ENCODE results near the gene FBXO9. TPM values are rescaled to one million over a fixed set of nuclear protein-coding genes. Genes with fewer than 3 reads are reported as not detected.

The FBXO9 gene
- total RNA-seq, 1 experiment from 2014 or later: 68.4 TPM

DNA sequence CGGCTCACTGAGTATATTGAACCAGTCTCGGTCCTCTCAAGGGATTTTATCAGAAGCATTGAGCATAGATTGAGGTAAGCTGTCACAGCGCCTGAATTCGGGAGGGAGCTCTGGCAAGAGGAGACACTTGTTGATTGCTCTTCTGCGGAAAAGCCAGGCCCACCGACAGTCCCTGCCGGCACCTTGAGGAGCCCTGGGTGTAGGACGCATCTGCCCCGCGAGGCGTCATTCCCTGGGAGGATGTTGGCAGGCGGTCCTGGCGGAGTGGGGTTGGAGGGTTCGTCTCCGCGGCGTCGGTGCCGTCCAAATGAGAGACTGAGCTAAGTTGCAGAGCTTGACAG is 843 bp downstream of the FBXO9 start:
- H3K27ac Mint-ChIP-seq: no peak overlapping the region
- Histone ChIP-seq H3K9ac (ENCODE audit: extremely low read depth, insufficient read length, low read length) (peak overlapping the region; percentile 6), H2AK5ac (ENCODE audit: insufficient read length, low read length) (no peak overlapping the region), H3K4ac (ENCODE audit: low read depth, low read length) (no peak overlapping the region), H2BK12ac (ENCODE audit: insufficient read length, low read depth, low read length) (no peak overlapping the region), H3K9me3 (ENCODE audit: control insufficient read depth, low read depth, low read length) (no peaks in the 10 kb centered on the region), H4K91ac (ENCODE audit: insufficient read length, low read depth, low read length) (no peak overlapping the region), H2BK15ac (ENCODE audit: low read depth, low read length) (no peak overlapping the region), H3K27ac (ENCODE audit: insufficient read length, low read depth, low read length) (no peak overlapping the region), H3K14ac (ENCODE audit: insufficient read depth, low read length) (no peak overlapping the region; the same call in 1 of the 2 replicates), H3K18ac (ENCODE audit: insufficient read length, low read depth, low read length) (no peak overlapping the region), H3K27me3 (ENCODE audit: insufficient read depth, low read length) (no peaks in the 10 kb centered on the region), H4K5ac (ENCODE audit: insufficient read length, low read depth, low read length) (no peak overlapping the region), H3K4me2 (ENCODE audit: insufficient read depth, insufficient read length, low read length) (peak overlapping the region; percentile 71), H4K8ac (replicated peaks; ENCODE audit: insufficient read length, low read depth, low read length) (no peak overlapping the region), H3K79me1 (ENCODE audit: insufficient read depth, low read depth, low read length, poor library complexity, severe bottlenecking) (no peaks in the 10 kb centered on the region), H3K79me2 (ENCODE audit: insufficient read depth, low read length) (no peaks in the 10 kb centered on the region; the same call in 1 of the 2 replicates), H3K4me1 (ENCODE audit: insufficient read depth, low read length) (no peaks in the 10 kb centered on the region), H2BK5ac (ENCODE audit: insufficient read length, low read length) (no peak overlapping the region), H3K23ac (ENCODE audit: insufficient read length, low read depth, low read length) (no peak overlapping the region), H2BK120ac (ENCODE audit: low read depth, low read length, poor library complexity, severe bottlenecking) (no peak overlapping the region), H4K20me1 (ENCODE audit: control insufficient read depth, insufficient read depth, insufficient read length) (no peaks in the 10 kb centered on the region), H3T11ph (ENCODE audit: low read length) (no peak overlapping the region), H2BK20ac (ENCODE audit: low read depth, low read length, poor library complexity, severe bottlenecking) (no peak overlapping the region), H3K23me2 (ENCODE audit: insufficient read length, low read depth, low read length, poor library complexity, severe bottlenecking) (peaks cover 6% of the 10 kb centered on the region), H3K56ac (ENCODE audit: insufficient read length, low read depth, low read length) (no peak overlapping the region), H2AFZ (ENCODE audit: low read length) (no peak overlapping the region)
- peaks cover 15 to 17% of the 10 kb centered on the region in 2 experiments for H3K4me1 Mint-ChIP-seq
- no peaks in the 10 kb centered on the region; the same call in 1 of the 2 replicates for H3K27me3 Mint-ChIP-seq (ENCODE audit: low read depth)
- H3K9me3 Mint-ChIP-seq: no peaks in the 10 kb centered on the region
- TF ChIP-seq, protein P1, sequence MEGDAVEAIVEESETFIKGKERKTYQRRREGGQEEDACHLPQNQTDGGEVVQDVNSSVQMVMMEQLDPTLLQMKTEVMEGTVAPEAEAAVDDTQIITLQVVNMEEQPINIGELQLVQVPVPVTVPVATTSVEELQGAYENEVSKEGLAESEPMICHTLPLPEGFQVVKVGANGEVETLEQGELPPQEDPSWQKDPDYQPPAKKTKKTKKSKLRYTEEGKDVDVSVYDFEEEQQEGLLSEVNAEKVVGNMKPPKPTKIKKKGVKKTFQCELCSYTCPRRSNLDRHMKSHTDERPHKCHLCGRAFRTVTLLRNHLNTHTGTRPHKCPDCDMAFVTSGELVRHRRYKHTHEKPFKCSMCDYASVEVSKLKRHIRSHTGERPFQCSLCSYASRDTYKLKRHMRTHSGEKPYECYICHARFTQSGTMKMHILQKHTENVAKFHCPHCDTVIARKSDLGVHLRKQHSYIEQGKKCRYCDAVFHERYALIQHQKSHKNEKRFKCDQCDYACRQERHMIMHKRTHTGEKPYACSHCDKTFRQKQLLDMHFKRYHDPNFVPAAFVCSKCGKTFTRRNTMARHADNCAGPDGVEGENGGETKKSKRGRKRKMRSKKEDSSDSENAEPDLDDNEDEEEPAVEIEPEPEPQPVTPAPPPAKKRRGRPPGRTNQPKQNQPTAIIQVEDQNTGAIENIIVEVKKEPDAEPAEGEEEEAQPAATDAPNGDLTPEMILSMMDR (conservative IDR thresholded peaks at IDR 0.05): no peak
- no peak for DNase-seq
- H3K4me3 Mint-ChIP-seq: peak overlapping the region; percentile 98 to 99
- no CpG with 5 or more reads among the region's 19 CpGs for WGBS (ENCODE audit: extremely low coverage, insufficient read length, low lambda C conversion rate)
- peaks cover 0 to 2% (median 1%) of the 10 kb centered on the region in 3 experiments; a peak in 3 of 7 replicates for H3K36me3 Mint-ChIP-seq (ENCODE audit: insufficient read depth in 1 of 3, low read depth in 3 of 3)
